Measurements from ENCODE around the gene TMUB1.
A peak's percentile ranks its signal among the peaks of the same experiment; 100 is the strongest.

Gene TMUB1

GRCh38 chr7:151085691-151086620 lies 2.7 kb upstream of the TMUB1 start, which contains the start of gene AGAP3:
Gene AGAP3, plus strand, starts transcription at chr7:151086475. Its CDS starts 267 bp downstream, at chr7:151086742.
- in situ Hi-C loops (cut with HindIII; ENCODE audit: low pct_ligation_motif_present, low sequenced_read_pairs): no loop called here
- Histone ChIP-seq H3K36me3 (replicated peaks) (no peaks in the 10 kb centered on the region), H3K27ac (peak within 1 kb of the TSS; percentile 42), H3K27me3 (replicated peaks) (no peaks in the 10 kb centered on the region), H3K4me3 (ENCODE audit: low read depth, low read length) (peak within 1 kb of the TSS; percentile 78)
- no peak for TF ChIP-seq CTCF (IDR thresholded peaks at IDR 0.05; ENCODE audit: low read depth, low read length, missing control alignments)
- peak; percentile 44 for DNase-seq

- Histone ChIP-seq H3K36me3 (replicated peaks) (no peaks in the 10 kb centered on the region), H3K27ac (no peak overlapping the region), H3K27me3 (replicated peaks) (no peaks in the 10 kb centered on the region), H3K4me3 (ENCODE audit: low read depth, low read length) (peak overlapping the region; percentile 78)
- no peak for TF ChIP-seq CTCF (IDR thresholded peaks at IDR 0.05; ENCODE audit: low read depth, low read length, missing control alignments)
- no peak for DNase-seq
- in situ Hi-C loops (cut with HindIII; ENCODE audit: low pct_ligation_motif_present, low sequenced_read_pairs): no loop called here
Measured at GRCh38 chr7:151085329-151085690, 2.0 kb upstream of the TMUB1 start.

GRCh38 chr7:151083824-151084160 lies 499 bp upstream of the TMUB1 start:
- in situ Hi-C loops (cut with HindIII; ENCODE audit: low pct_ligation_motif_present, low sequenced_read_pairs): no loop called here
- Histone ChIP-seq H3K36me3 (replicated peaks) (no peaks in the 10 kb centered on the region), H3K4me3 (ENCODE audit: low read depth, low read length) (peak overlapping the region; percentile 70), H3K27ac (no peak overlapping the region), H3K27me3 (replicated peaks) (no peaks in the 10 kb centered on the region)
- TF ChIP-seq CTCF (IDR thresholded peaks at IDR 0.05; ENCODE audit: low read depth, low read length, missing control alignments): no peak
- DNase-seq: no peak

- H3K4me3 ChIP-seq (ENCODE audit: low read depth, low read length): peak overlapping the region; percentile 70
- no peaks in the 10 kb centered on the region for H3K36me3 ChIP-seq (replicated peaks)
- no peak for TF ChIP-seq CTCF (IDR thresholded peaks at IDR 0.05; ENCODE audit: low read depth, low read length, missing control alignments)
- peak overlapping the region; percentile 32 for H3K27ac ChIP-seq
- in situ Hi-C loops (cut with HindIII; ENCODE audit: low pct_ligation_motif_present, low sequenced_read_pairs): no loop called here
- H3K27me3 ChIP-seq (replicated peaks): no peaks in the 10 kb centered on the region
- no peak for DNase-seq
Measured at GRCh38 chr7:151082141-151083070, 887 bp downstream of the TMUB1 start.

- Histone ChIP-seq H3K27me3 (replicated peaks) (no peaks in the 10 kb centered on the region), H3K27ac (peak overlapping the region; percentile 88), H3K36me3 (replicated peaks) (no peaks in the 10 kb centered on the region), H3K4me3 (ENCODE audit: low read depth, low read length) (peak overlapping the region; percentile 45)
- in situ Hi-C loops (cut with HindIII; ENCODE audit: low pct_ligation_motif_present, low sequenced_read_pairs): no loop called here
- no peak for DNase-seq
- TF ChIP-seq CTCF (IDR thresholded peaks at IDR 0.05; ENCODE audit: low read depth, low read length, missing control alignments): no peak
Measured at GRCh38 chr7:151081170-151082101, 1.9 kb downstream of the TMUB1 start.

All from brain microvascular endothelial cell (primary cell).